MM.1S (cell line): ENCODE data around the gene F8A2.

Experiments
- DNase-seq: peaks from one replicate; pipeline ENCODE4 v3.0.0-alpha.2; 2015
- H2AFZ ChIP-seq: fragments of 300-600 bp; sonication (generic); 2 replicates; pipeline ENCODE4 v1.6.0; 2016; ENCODE audit warnings: antibody characterized with exemption, low read length
- H3F3A ChIP-seq: fragments of 300-600 bp; sonication (generic); 2 replicates; pipeline ENCODE4 v1.6.1; 2016; ENCODE audit warnings: mild to moderate bottlenecking, antibody characterized with exemption, low read length, moderate library complexity, mixed read lengths; ENCODE audit not compliant: insufficient read depth
- H3K27ac ChIP-seq: fragments of 300-600 bp; sonication (generic); 2 replicates; pipeline ENCODE4 v1.5.1; 2016; ENCODE audit warnings: mild to moderate bottlenecking, low read length
- H3K27me3 ChIP-seq: fragments of 300-600 bp; sonication (generic); replicated peaks from 2 replicates; pipeline ENCODE4 v1.6.0; 2016; ENCODE audit warnings: low read length; ENCODE audit not compliant: insufficient read depth
- H3K36me3 ChIP-seq: fragments of 300-600 bp; sonication (generic); replicated peaks from 2 replicates; pipeline ENCODE4 v1.6.1; 2016; ENCODE audit warnings: mild to moderate bottlenecking, low read length, mixed read lengths; ENCODE audit not compliant: insufficient read depth
- H3K4me1 ChIP-seq: fragments of 300-600 bp; sonication (generic); 2 replicates; pipeline ENCODE4 v1.6.1; 2016; ENCODE audit warnings: low read length, mixed read lengths
- H3K4me2 ChIP-seq: fragments of 300-600 bp; sonication (generic); 2 replicates; pipeline ENCODE4 v1.6.0; 2016; ENCODE audit warnings: low read depth, low read length
- H3K4me3 ChIP-seq: fragments of 300-600 bp; sonication (generic); 2 replicates; pipeline ENCODE4 v1.5.1; 2016; ENCODE audit warnings: low read length, mixed read lengths
- H3K79me2 ChIP-seq: fragments of 300-600 bp; sonication (generic); 2 replicates; pipeline ENCODE4 v1.6.1; 2016; ENCODE audit warnings: mixed run types, low read length, mixed read lengths
- H3K9ac ChIP-seq: fragments of 300-600 bp; sonication (generic); 2 replicates; pipeline ENCODE4 v1.6.1; 2016; ENCODE audit warnings: low read length, mixed read lengths
- H3K9me2 ChIP-seq: fragments of 300-600 bp; sonication (generic); replicated peaks from 2 replicates; pipeline ENCODE4 v1.6.1; 2016; ENCODE audit warnings: mild to moderate bottlenecking, low read length, mixed read lengths; ENCODE audit not compliant: insufficient read depth
- H3K9me3 ChIP-seq: fragments of 300-600 bp; sonication (generic); replicated peaks from 2 replicates; pipeline ENCODE4 v1.6.1; 2016; ENCODE audit warnings: mild to moderate bottlenecking, low read length, mixed read lengths; ENCODE audit not compliant: insufficient read depth
- H4K20me1 ChIP-seq: fragments of 300-600 bp; sonication (generic); 2 replicates; pipeline ENCODE4 v1.6.1; 2016; ENCODE audit warnings: mild to moderate bottlenecking, low read length, moderate library complexity, mixed read lengths; ENCODE audit not compliant: insufficient read depth
- CTCF ChIP-seq: fragments of 300-600 bp; sonication (generic); IDR thresholded peaks from 2 replicates; pipeline ENCODE4 v1.5.1; 2016; ENCODE audit warnings: antibody characterized with exemption, low read length, mixed read lengths
- EZH2 ChIP-seq: fragments of 300-600 bp; sonication (generic); optimal IDR thresholded peaks from 2 replicates; pipeline ENCODE3; 2017; ENCODE audit warnings: low read depth, mild to moderate bottlenecking, antibody characterized with exemption, low read length, mixed read lengths
- EZH2phosphoT487 ChIP-seq: fragments of 300-600 bp; sonication (generic); IDR thresholded peaks from 2 replicates; pipeline ENCODE4 v1.6.1; 2018; ENCODE audit warnings: antibody characterized with exemption, low read length

The F8A2 gene

GRCh38 chrX:155406429-155406828 lies 24.5 kb downstream of the F8A2 start:
- DNase-seq = no peak
- Histone ChIP-seq H3K36me3 (no peaks in the 10 kb centered on the region), H3K9me2 (no peaks in the 10 kb centered on the region), H2AFZ (no peak overlapping the region), H3K27me3 (no peaks in the 10 kb centered on the region), H4K20me1 (no peaks in the 10 kb centered on the region), H3K79me2 (no peaks in the 10 kb centered on the region), H3K4me3 (no peak overlapping the region), H3K4me2 (no peak overlapping the region), H3F3A (no peaks in the 10 kb centered on the region), H3K9me3 (no peaks in the 10 kb centered on the region; the same call in 1 of the 2 replicates), H3K9ac (no peak overlapping the region), H3K4me1 (no peaks in the 10 kb centered on the region), H3K27ac (no peak overlapping the region)
- TF ChIP-seq EZH2 = no peak

- Histone ChIP-seq H2AFZ (no peak overlapping the region), H4K20me1 (no peaks in the 10 kb centered on the region), H3K4me3 (no peak overlapping the region), H3K9me3 (no peaks in the 10 kb centered on the region), H3K79me2 (no peaks in the 10 kb centered on the region), H3K9ac (no peak overlapping the region), H3K36me3 (no peaks in the 10 kb centered on the region), H3K4me2 (no peak overlapping the region), H3K9me2 (no peaks in the 10 kb centered on the region), H3K4me1 (no peaks in the 10 kb centered on the region), H3F3A (no peaks in the 10 kb centered on the region), H3K27ac (no peak overlapping the region), H3K27me3 (no peaks in the 10 kb centered on the region)
- no peak for DNase-seq
- TF ChIP-seq CTCF (no peak), EZH2phosphoT487 (no peak)
Observed at GRCh38 chrX:155417769-155418168, 35.9 kb downstream of the F8A2 start.
